MM.1S (cell line): ENCODE data around the gene TULP3.

ENCODE experiments used
- CTCF ChIP-seq: fragments of 300-600 bp; sonication (generic); IDR thresholded peaks from 2 replicates; pipeline ENCODE4 v1.5.1; 2016; ENCODE audit warnings: antibody characterized with exemption, low read length, mixed read lengths
- EZH2 ChIP-seq: fragments of 300-600 bp; sonication (generic); optimal IDR thresholded peaks from 2 replicates; pipeline ENCODE3; 2017; ENCODE audit warnings: low read depth, mild to moderate bottlenecking, antibody characterized with exemption, low read length, mixed read lengths
- EZH2phosphoT487 ChIP-seq: fragments of 300-600 bp; sonication (generic); IDR thresholded peaks from 2 replicates; pipeline ENCODE4 v1.6.1; 2018; ENCODE audit warnings: antibody characterized with exemption, low read length

- TF ChIP-seq CTCF (no peak), EZH2 (no peak), EZH2phosphoT487 (no peak)
Measured at GRCh38 chr12:2986876-2987275, 96.2 kb downstream of the TULP3 start.
